ENCODE results near the gene SPATA4.

SPATA4 gene

GRCh38 chr4:176189891-176190795 is 5.2 kb downstream of the SPATA4 start:
- DNase-seq: no peak

- DNase-seq: no peak
These were observed 6.7 kb downstream of the SPATA4 start for GRCh38 chr4:176188654-176189053.

GRCh38 chr4:176187624-176188023 is 7.8 kb downstream of the SPATA4 start:
- DNase-seq: no peak

GRCh38 chr4:176186671-176187395 is 8.6 kb downstream of the SPATA4 start:
- DNase-seq: no peak

- no peak for DNase-seq
These were observed 9.3 kb downstream of the SPATA4 start for GRCh38 chr4:176186067-176186466.

- no peak for DNase-seq
These were observed 10.3 kb downstream of the SPATA4 start for GRCh38 chr4:176185051-176185450.

GRCh38 chr4:176163041-176163440 is 32.3 kb downstream of the SPATA4 start:
- DNase-seq: no peak

GRCh38 chr4:176156656-176157055 is 38.7 kb downstream of the SPATA4 start:
- no peak for DNase-seq

- no peak for DNase-seq
These were observed 42.3 kb downstream of the SPATA4 start for GRCh38 chr4:176153124-176153523.

- no peak for DNase-seq
These were observed 44.7 kb downstream of the SPATA4 start for GRCh38 chr4:176150704-176151103.

- no peak for DNase-seq
These were observed 45.1 kb downstream of the SPATA4 start for GRCh38 chr4:176150356-176150682.

- DNase-seq: no peak
These were observed 45.6 kb downstream of the SPATA4 start for GRCh38 chr4:176149680-176150355.

GRCh38 chr4:176142253-176142652 is 53.1 kb downstream of the SPATA4 start:
- DNase-seq: no peak

- DNase-seq: no peak
These were observed 55.9 kb downstream of the SPATA4 start for GRCh38 chr4:176139518-176139917.

- DNase-seq: no peak
These were observed 57.8 kb downstream of the SPATA4 start for GRCh38 chr4:176137631-176138030.

GRCh38 chr4:176134670-176135069 is 60.7 kb downstream of the SPATA4 start:
- DNase-seq: no peak

Measured in NCI-H2029 treated with DMSO at 0.1 percent for 48 hours (cell line).